ENCODE results near the gene EXOC3.

GRCh38 chr5:437281-437771 lies 5.7 kb upstream of the EXOC3 start:
- TF ChIP-seq CTCF (IDR thresholded peaks at IDR 0.05; ENCODE audit: control extremely low read depth in 1 of 3, insufficient read depth in 1 of 3, low read depth in 1 of 3, low read length in 3 of 3) (no peak), CHD2 (IDR thresholded peaks at IDR 0.05; ENCODE audit: low read length) (no peak), SP2 (IDR thresholded peaks at IDR 0.05; ENCODE audit: low read length) (no peak), KDM5A (IDR thresholded peaks at IDR 0.05; ENCODE audit: low read length) (no peak), MAFK (IDR thresholded peaks at IDR 0.05; ENCODE audit: low read depth, low read length) (no peak), SUZ12 (IDR thresholded peaks at IDR 0.05; ENCODE audit: low read length) (no peak)
